Trophoblast cell (in vitro differentiated cells and primary cell): ENCODE results near the gene KLHL8.
A peak's percentile ranks its signal among the peaks of the same experiment; 100 is the strongest.

Experiments used
- DNase-seq, 2 donors: peaks; one replicate each; pipeline ENCODE4 v3.0.0-alpha.2; 2016
- H2AFZ ChIP-seq: 2 replicates; pipeline ENCODE4 v1.6.1; 2013; ENCODE audit warnings: low read length, moderate library complexity, mild to moderate bottlenecking; ENCODE audit not compliant: insufficient read depth, poor library complexity
- H2AK5ac ChIP-seq: 2 replicates; pipeline ENCODE4 v1.6.1; 2013; ENCODE audit warnings: mild to moderate bottlenecking, low read length
- H2BK120ac ChIP-seq: 2 replicates; pipeline ENCODE4 v1.6.1; 2013; ENCODE audit warnings: low read length, mild to moderate bottlenecking, moderate library complexity; ENCODE audit not compliant: insufficient read depth, poor library complexity
- H2BK12ac ChIP-seq: 2 replicates; pipeline ENCODE4 v1.6.1; 2013; ENCODE audit warnings: mild to moderate bottlenecking, low read length, moderate library complexity
- H2BK5ac ChIP-seq: 2 replicates; pipeline ENCODE4 v1.6.1; 2013; ENCODE audit warnings: low read length, low read depth, moderate library complexity, mild to moderate bottlenecking; ENCODE audit not compliant: poor library complexity
- H3K14ac ChIP-seq: 2 replicates; pipeline ENCODE4 v1.6.1; 2013; ENCODE audit warnings: mild to moderate bottlenecking, low read length
- H3K18ac ChIP-seq: 2 replicates; pipeline ENCODE4 v1.6.1; 2013; ENCODE audit warnings: mild to moderate bottlenecking, low read length
- H3K23ac ChIP-seq: 2 replicates; pipeline ENCODE4 v1.6.1; 2013; ENCODE audit warnings: low read length
- H3K27ac ChIP-seq: 2 replicates; pipeline ENCODE4 v1.5.1; 2013; ENCODE audit warnings: low read depth, mild to moderate bottlenecking, inconsistent platforms, low read length, moderate library complexity
- H3K27me3 ChIP-seq: 2 replicates; pipeline ENCODE4 v1.6.1; 2013; ENCODE audit warnings: inconsistent platforms, mild to moderate bottlenecking, low read length, moderate library complexity; ENCODE audit not compliant: insufficient read depth
- H3K36me3 ChIP-seq, 2 experiments: 1 replicate in 1 of 2; 2 replicates in 1 of 2; pipeline ENCODE4 v1.6.1; 2013; ENCODE audit warnings: low read length in 2 of 2, mild to moderate bottlenecking in 2 of 2, moderate library complexity in 1 of 2; ENCODE audit not compliant: insufficient read depth in 2 of 2, control insufficient read depth in 1 of 2
- H3K4ac ChIP-seq: 2 replicates; pipeline ENCODE4 v1.6.1; 2013; ENCODE audit warnings: low read depth, mild to moderate bottlenecking, low read length, moderate library complexity
- H3K4me1 ChIP-seq, 2 experiments: 1 replicate in 1 of 2; 2 replicates in 1 of 2; pipeline ENCODE4 v1.6.1; 2013; ENCODE audit warnings: low read length in 2 of 2, mild to moderate bottlenecking in 2 of 2, moderate library complexity in 1 of 2; ENCODE audit not compliant: insufficient read depth in 2 of 2, control insufficient read depth in 1 of 2
- H3K4me2 ChIP-seq: 2 replicates; pipeline ENCODE4 v1.6.1; 2013; ENCODE audit warnings: inconsistent platforms, mild to moderate bottlenecking, low read length, moderate library complexity
- H3K4me3 ChIP-seq: 2 replicates; pipeline ENCODE4 v1.5.1; 2013; ENCODE audit warnings: mild to moderate bottlenecking, low read depth, low read length, inconsistent platforms
- H3K79me1 ChIP-seq: one replicate; pipeline ENCODE4 v1.6.1; 2013; ENCODE audit warnings: low read length
- H3K79me2 ChIP-seq: 2 replicates; pipeline ENCODE4 v1.6.1; 2013; ENCODE audit warnings: low read length, mild to moderate bottlenecking; ENCODE audit not compliant: control insufficient read depth, insufficient read depth, poor library complexity
- H3K9ac ChIP-seq: 2 replicates; pipeline ENCODE4 v1.6.1; 2013; ENCODE audit warnings: mild to moderate bottlenecking, low read length
- H3K9me3 ChIP-seq: 2 replicates; pipeline ENCODE4 v1.6.1; 2013; ENCODE audit warnings: low read depth, mild to moderate bottlenecking, control low read depth, inconsistent platforms, low read length; ENCODE audit not compliant: insufficient read depth
- H4K12ac ChIP-seq: 2 replicates; pipeline ENCODE4 v1.6.1; 2013; ENCODE audit warnings: low read depth, mild to moderate bottlenecking, low read length, moderate library complexity
- H4K8ac ChIP-seq: 2 replicates; pipeline ENCODE4 v1.6.1; 2013; ENCODE audit warnings: low read depth, mild to moderate bottlenecking, low read length, moderate library complexity
- H4K91ac ChIP-seq: one replicate; pipeline ENCODE4 v1.6.1; 2013; ENCODE audit warnings: low read depth, mild to moderate bottlenecking, low read length, moderate library complexity
- WGBS: extraction: QIAGEN DNeasy Blood & Tissue Kit; methylation state at CpG from one replicate; pipeline ENCODE4 v1.1.7; 2013; ENCODE audit warnings: missing lambda C conversion rate; ENCODE audit not compliant: insufficient read length, insufficient coverage; ENCODE audit errors: extremely low coverage; 5-methylcytosine and 5-hydroxymethylcytosine counted together

KLHL8 gene

GRCh38 chr4:87230806-87231205 lies 10.4 kb upstream of the KLHL8 start:
- Histone ChIP-seq H3K4me1 (no peaks in the 10 kb centered on the region), H4K12ac (no peak overlapping the region), H3K4ac (no peak overlapping the region), H3K4me2 (no peak overlapping the region), H3K27me3 (no peaks in the 10 kb centered on the region), H4K8ac (no peak overlapping the region), H3K9ac (no peak overlapping the region), H3K36me3 (no peaks in the 10 kb centered on the region), H3K4me3 (no peak overlapping the region), H2AK5ac (no peak overlapping the region), H3K14ac (no peak overlapping the region), H2BK12ac (no peak overlapping the region), H3K79me1 (peaks cover 2% of the 10 kb centered on the region), H3K23ac (no peak overlapping the region), H2BK5ac (no peak overlapping the region), H2AFZ (no peak overlapping the region), H3K9me3 (no peaks in the 10 kb centered on the region), H3K18ac (no peak overlapping the region), H3K27ac (no peak overlapping the region), H2BK120ac (no peak overlapping the region), H4K91ac (no peak overlapping the region), H3K79me2 (no peaks in the 10 kb centered on the region)
- WGBS, result no CpG with 5 or more reads among the region's 6 CpGs
- DNase-seq, result peak; percentile 53 to 73

GRCh38 chr4:87229979-87230378 lies 9.6 kb upstream of the KLHL8 start:
- H3K4me2 ChIP-seq, result no peak overlapping the region
- H2BK12ac ChIP-seq, result no peak overlapping the region
- H3K27me3 ChIP-seq, result no peaks in the 10 kb centered on the region
- no peaks in the 10 kb centered on the region for H3K4me1 ChIP-seq
- no peaks in the 10 kb centered on the region for H3K79me2 ChIP-seq
- H3K4ac ChIP-seq, result no peak overlapping the region
- no peak overlapping the region for H2AFZ ChIP-seq
- H4K91ac ChIP-seq, result no peak overlapping the region
- H4K12ac ChIP-seq, result no peak overlapping the region
- no CpG with 5 or more reads among the region's 3 CpGs for WGBS
- no peak overlapping the region for H3K27ac ChIP-seq
- DNase-seq, result no peak
- no peak overlapping the region for H3K4me3 ChIP-seq
- no peaks in the 10 kb centered on the region for H3K9me3 ChIP-seq
- peaks cover 2% of the 10 kb centered on the region for H3K79me1 ChIP-seq
- no peak overlapping the region for H2AK5ac ChIP-seq
- H3K9ac ChIP-seq, result no peak overlapping the region
- H3K23ac ChIP-seq, result no peak overlapping the region
- H2BK120ac ChIP-seq, result no peak overlapping the region
- H3K36me3 ChIP-seq, result no peaks in the 10 kb centered on the region
- no peak overlapping the region for H2BK5ac ChIP-seq
- H3K18ac ChIP-seq, result no peak overlapping the region
- no peak overlapping the region for H4K8ac ChIP-seq
- no peak overlapping the region for H3K14ac ChIP-seq

- Histone ChIP-seq H2AK5ac (no peak overlapping the region), H3K14ac (no peak overlapping the region), H3K36me3 (no peaks in the 10 kb centered on the region), H3K4me1 (no peaks in the 10 kb centered on the region), H2BK120ac (no peak overlapping the region), H3K79me2 (no peaks in the 10 kb centered on the region), H3K4ac (no peak overlapping the region), H3K23ac (no peak overlapping the region), H3K18ac (no peak overlapping the region), H3K4me2 (no peak overlapping the region), H4K12ac (no peak overlapping the region), H2AFZ (no peak overlapping the region), H3K9ac (no peak overlapping the region), H3K27ac (no peak overlapping the region), H2BK12ac (no peak overlapping the region), H3K4me3 (no peak overlapping the region), H3K79me1 (peaks cover 2% of the 10 kb centered on the region), H3K9me3 (no peaks in the 10 kb centered on the region), H3K27me3 (no peaks in the 10 kb centered on the region), H4K91ac (no peak overlapping the region), H2BK5ac (no peak overlapping the region), H4K8ac (no peak overlapping the region)
- no peak for DNase-seq
- no CpG with 5 or more reads among the region's 2 CpGs for WGBS
These were observed 7.9 kb upstream of the KLHL8 start for GRCh38 chr4:87228262-87228860.

- Histone ChIP-seq H3K79me1 (no peaks in the 10 kb centered on the region), H3K4me2 (no peak overlapping the region), H4K91ac (no peak overlapping the region), H3K79me2 (no peaks in the 10 kb centered on the region), H4K12ac (no peak overlapping the region), H2BK5ac (no peak overlapping the region), H3K9ac (no peak overlapping the region), H3K14ac (no peak overlapping the region), H3K9me3 (no peaks in the 10 kb centered on the region), H3K4me3 (no peak overlapping the region), H2AK5ac (no peak overlapping the region), H3K27ac (no peak overlapping the region), H4K8ac (no peak overlapping the region), H3K27me3 (no peaks in the 10 kb centered on the region), H3K4ac (no peak overlapping the region), H3K18ac (no peak overlapping the region), H2BK12ac (no peak overlapping the region), H2AFZ (no peak overlapping the region), H3K36me3 (no peaks in the 10 kb centered on the region), H2BK120ac (no peak overlapping the region), H3K4me1 (no peaks in the 10 kb centered on the region), H3K23ac (no peak overlapping the region)
- WGBS, result no CpG with 5 or more reads among the region's 1 CpG
- DNase-seq, result no peak
These were observed 7.3 kb upstream of the KLHL8 start for GRCh38 chr4:87227751-87228151.
